Parathyroid adenoma (tissue), 2 donors: Measurements from ENCODE around the gene GABRD.

Experiments used
- H2AFZ ChIP-seq: fragments of 300-600 bp; sonication (generic); one replicate; pipeline ENCODE4 v1.7.0; 2017; ENCODE audit warnings: antibody characterized with exemption, mild to moderate bottlenecking
- H3K27ac ChIP-seq: fragments of 300-600 bp; sonication (generic); one replicate; pipeline ENCODE4 v1.7.0; 2017
- H3K27me3 ChIP-seq: fragments of 300-600 bp; sonication (generic); one replicate; pipeline ENCODE4 v1.7.0; 2017; ENCODE audit warnings: low read length; ENCODE audit not compliant: control insufficient read depth, insufficient read depth
- H3K36me3 ChIP-seq: fragments of 300-600 bp; sonication (generic); one replicate; pipeline ENCODE4 v1.7.0; 2017; ENCODE audit warnings: low read length; ENCODE audit not compliant: control insufficient read depth, insufficient read depth
- H3K4me1 ChIP-seq: fragments of 300-600 bp; sonication (generic); one replicate; pipeline ENCODE4 v1.7.0; 2017; ENCODE audit warnings: control low read depth
- H3K4me2 ChIP-seq: fragments of 300-600 bp; sonication (generic); one replicate; pipeline ENCODE4 v1.7.0; 2017; ENCODE audit warnings: low read length
- H3K4me3 ChIP-seq: fragments of 300-600 bp; sonication (generic); one replicate; pipeline ENCODE4 v1.7.0; 2017; ENCODE audit warnings: low read depth, low read length
- H3K79me2 ChIP-seq: fragments of 300-600 bp; sonication (generic); one replicate; pipeline ENCODE4 v1.7.0; 2017; ENCODE audit warnings: control low read depth
- H3K9ac ChIP-seq: fragments of 300-600 bp; sonication (generic); one replicate; pipeline ENCODE4 v1.7.0; 2017; ENCODE audit warnings: mild to moderate bottlenecking
- H3K9me3 ChIP-seq: fragments of 300-600 bp; sonication (generic); one replicate; pipeline ENCODE4 v1.7.0; 2017; ENCODE audit warnings: low read length; ENCODE audit not compliant: control insufficient read depth
- CTCF ChIP-seq: fragments of 300-600 bp; sonication (generic); IDR thresholded peaks from one replicate; pipeline ENCODE4 v1.7.0; 2017; ENCODE audit warnings: antibody characterized with exemption, mild to moderate bottlenecking
- donor health status: primary hyperparathyroidism.

The GABRD gene

GRCh38 chr1:1985375-1986050, 33.6 kb upstream of the GABRD start:
- Histone ChIP-seq H3K4me3 (no peak overlapping the region), H3K9me3 (no peaks in the 10 kb centered on the region), H3K9ac (no peak overlapping the region), H3K4me2 (no peak overlapping the region), H2AFZ (no peak overlapping the region), H3K27me3 (no peaks in the 10 kb centered on the region), H3K79me2 (no peaks in the 10 kb centered on the region), H3K36me3 (no peaks in the 10 kb centered on the region), H3K4me1 (no peaks in the 10 kb centered on the region), H3K27ac (no peak overlapping the region)
- no peak for TF ChIP-seq CTCF

- Histone ChIP-seq H3K9ac (no peak overlapping the region), H3K79me2 (no peaks in the 10 kb centered on the region), H3K4me2 (no peak overlapping the region), H3K4me3 (no peak overlapping the region), H3K4me1 (no peaks in the 10 kb centered on the region), H3K9me3 (no peaks in the 10 kb centered on the region), H3K36me3 (no peaks in the 10 kb centered on the region), H2AFZ (no peak overlapping the region), H3K27ac (no peak overlapping the region), H3K27me3 (no peaks in the 10 kb centered on the region)
- TF ChIP-seq CTCF, result no peak
Observed at GRCh38 chr1:1986451-1987141, 32.5 kb upstream of the GABRD start.

GRCh38 chr1:1987142-1987510, 32.0 kb upstream of the GABRD start:
- Histone ChIP-seq H3K27ac (no peak overlapping the region), H3K4me3 (no peak overlapping the region), H3K9ac (no peak overlapping the region), H2AFZ (no peak overlapping the region), H3K4me1 (no peaks in the 10 kb centered on the region), H3K4me2 (no peak overlapping the region), H3K36me3 (no peaks in the 10 kb centered on the region), H3K79me2 (no peaks in the 10 kb centered on the region), H3K27me3 (no peaks in the 10 kb centered on the region), H3K9me3 (no peaks in the 10 kb centered on the region)
- TF ChIP-seq CTCF, result no peak

GRCh38 chr1:1988061-1988945, 30.8 kb upstream of the GABRD start:
- H3K9me3 ChIP-seq, result no peaks in the 10 kb centered on the region
- no peaks in the 10 kb centered on the region for H3K27me3 ChIP-seq
- H3K4me2 ChIP-seq, result no peak overlapping the region
- no peaks in the 10 kb centered on the region for H3K36me3 ChIP-seq
- H3K27ac ChIP-seq, result no peak overlapping the region
- H3K9ac ChIP-seq, result no peak overlapping the region
- TF ChIP-seq CTCF, result no peak
- no peaks in the 10 kb centered on the region for H3K4me1 ChIP-seq
- H3K4me3 ChIP-seq, result no peak overlapping the region
- no peaks in the 10 kb centered on the region for H3K79me2 ChIP-seq
- no peak overlapping the region for H2AFZ ChIP-seq
